ENCODE measurements around the gene ZCRB1. TPM values are rescaled to one million over a fixed set of nuclear protein-coding genes. Genes with fewer than 3 reads are reported as not detected.

ZCRB1 gene
- total RNA-seq, 6 experiments from 2014 or later, result 54.0 to 71.8 (median 64.6) TPM

- Mint-ChIP-seq H3K36me3 (ENCODE audit: low read depth) (no peaks in the 10 kb centered on the region), H3K9me3 (no peaks in the 10 kb centered on the region), H3K27ac (no peak overlapping the region), H3K4me1 (ENCODE audit: low read depth) (no peaks in the 10 kb centered on the region), H3K4me3 (no peak overlapping the region), H3K27me3 (ENCODE audit: insufficient read depth) (peaks cover 9% of the 10 kb centered on the region)
- no peak for DNase-seq
- no peak for TF ChIP-seq CTCF (IDR thresholded peaks at IDR 0.05)
Measured at GRCh38 chr12:42286741-42287140, 39.2 kb downstream of the ZCRB1 start.

- DNase-seq, result no peak
- TF ChIP-seq CTCF (IDR thresholded peaks at IDR 0.05), result no peak
- no peaks in the 10 kb centered on the region for H3K4me1 Mint-ChIP-seq (ENCODE audit: low read depth)
- H3K27ac Mint-ChIP-seq, result no peak overlapping the region
- no peak overlapping the region for H3K4me3 Mint-ChIP-seq
- no peaks in the 10 kb centered on the region for H3K36me3 Mint-ChIP-seq (ENCODE audit: low read depth)
- H3K27me3 Mint-ChIP-seq (ENCODE audit: insufficient read depth), result peaks cover 11% of the 10 kb centered on the region
- no peaks in the 10 kb centered on the region for H3K9me3 Mint-ChIP-seq
Measured at GRCh38 chr12:42285431-42285830, 40.5 kb downstream of the ZCRB1 start.

GRCh38 chr12:42284876-42285275 lies 41.0 kb downstream of the ZCRB1 start:
- Mint-ChIP-seq H3K27me3 (ENCODE audit: insufficient read depth) (peaks cover 11% of the 10 kb centered on the region), H3K4me1 (ENCODE audit: low read depth) (no peaks in the 10 kb centered on the region), H3K4me3 (no peak overlapping the region), H3K9me3 (no peaks in the 10 kb centered on the region), H3K36me3 (ENCODE audit: low read depth) (no peaks in the 10 kb centered on the region), H3K27ac (no peak overlapping the region)
- no peak for DNase-seq
- TF ChIP-seq CTCF (IDR thresholded peaks at IDR 0.05), result no peak

GRCh38 chr12:42284157-42284556 lies 41.7 kb downstream of the ZCRB1 start:
- Mint-ChIP-seq H3K4me3 (no peak overlapping the region), H3K9me3 (no peaks in the 10 kb centered on the region), H3K36me3 (ENCODE audit: low read depth) (no peaks in the 10 kb centered on the region), H3K4me1 (ENCODE audit: low read depth) (no peaks in the 10 kb centered on the region), H3K27me3 (ENCODE audit: insufficient read depth) (peaks cover 11% of the 10 kb centered on the region), H3K27ac (no peak overlapping the region)
- DNase-seq, result no peak
- no peak for TF ChIP-seq CTCF (IDR thresholded peaks at IDR 0.05)

GRCh38 chr12:42283739-42284138 lies 42.2 kb downstream of the ZCRB1 start:
- no peaks in the 10 kb centered on the region for H3K36me3 Mint-ChIP-seq (ENCODE audit: low read depth)
- peaks cover 13% of the 10 kb centered on the region for H3K27me3 Mint-ChIP-seq (ENCODE audit: insufficient read depth)
- DNase-seq, result no peak
- H3K4me1 Mint-ChIP-seq (ENCODE audit: low read depth), result no peaks in the 10 kb centered on the region
- no peaks in the 10 kb centered on the region for H3K9me3 Mint-ChIP-seq
- no peak for TF ChIP-seq CTCF (IDR thresholded peaks at IDR 0.05)
- no peak overlapping the region for H3K27ac Mint-ChIP-seq
- no peak overlapping the region for H3K4me3 Mint-ChIP-seq

GRCh38 chr12:42282294-42282693 lies 43.6 kb downstream of the ZCRB1 start:
- no peak overlapping the region for H3K4me3 Mint-ChIP-seq
- H3K27me3 Mint-ChIP-seq (ENCODE audit: insufficient read depth), result peaks cover 14% of the 10 kb centered on the region
- no peak for DNase-seq
- no peaks in the 10 kb centered on the region for H3K4me1 Mint-ChIP-seq (ENCODE audit: low read depth)
- H3K9me3 Mint-ChIP-seq, result no peaks in the 10 kb centered on the region
- no peak for TF ChIP-seq CTCF (IDR thresholded peaks at IDR 0.05)
- H3K36me3 Mint-ChIP-seq (ENCODE audit: low read depth), result no peaks in the 10 kb centered on the region
- no peak overlapping the region for H3K27ac Mint-ChIP-seq
